ENCODE data around the gene ASXL1. TPM values are rescaled to one million over a fixed set of nuclear protein-coding genes. Genes with fewer than 3 reads are reported as not detected.
"Not testable (repeated sequence)": the region's sequence is repeated elsewhere in the genome, so short reads cannot be mapped to it uniquely, and the experiment has no call there.

Gene ASXL1
- total and polyA plus RNA-seq, 9 of the 15 experiments (the other 6 are each of a cell fraction or from before 2014, with no cell fraction given): 6.5 to 65.3 (median 32.3) TPM

DNA sequence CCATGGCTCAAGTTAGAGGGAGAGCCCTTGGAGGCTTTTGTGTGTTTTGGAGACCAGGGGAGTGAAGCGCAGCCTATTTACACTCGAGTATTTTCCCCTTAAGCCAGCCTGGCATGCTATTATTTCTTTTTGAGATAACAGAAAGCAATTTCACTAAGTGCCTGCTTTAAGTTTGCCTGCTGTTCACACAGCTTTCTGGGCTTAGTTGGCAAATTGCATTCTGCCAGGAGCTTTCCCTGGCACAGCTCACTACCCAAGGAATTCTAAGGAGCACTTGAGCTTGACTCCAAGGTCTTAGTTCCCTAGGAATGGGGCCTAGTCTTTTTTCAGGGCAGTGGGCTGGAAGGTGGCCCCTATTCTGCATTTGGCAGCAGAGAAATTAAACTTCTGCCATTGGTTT, 19.0 kb upstream of the ASXL1 start:
- peaks cover 3 to 15% of the 10 kb centered on the region in 2 experiments; a peak in 4 of 5 replicates for H3K4me1 ChIP-seq (replicated peaks in 1 of 2; ENCODE audit: control insufficient read depth in 2 of 2, insufficient read depth in 2 of 2, low read length in 2 of 2)
- H3K4me3 ChIP-seq: no peak overlapping the region
- BruUV-seq (replicated peaks): no TSS peak
- intact Hi-C loops (cut with micrococcal nuclease): loop anchor here (10.0 kb wide), 1 partner anchor 316 kb away; no protein-coding TSS in a partner anchor
- no peak overlapping the region for H2AFZ ChIP-seq (ENCODE audit: low read depth, low read length)
- H3K27ac ChIP-seq (ENCODE audit: extremely low read depth, low read depth, low read length): no peak overlapping the region
- no peaks in the 10 kb centered on the region for H3K27me3 ChIP-seq (ENCODE audit: control insufficient read depth in 2 of 2, insufficient read depth in 2 of 2, low read length in 2 of 2)
- no peaks in the 10 kb centered on the region for H3K9me1 ChIP-seq (ENCODE audit: control insufficient read depth, insufficient read depth, low read length)
- ChIA-PET POLR2A (interaction anchor here (1.9 kb wide), 1 partner anchor 54 kb away, joined by 5 read pairs; no protein-coding TSS in a partner anchor), CTCF (ENCODE audit: low intra/inter-chr PET ratio) (no interaction called here)
- no peak for DNase-seq (ENCODE audit: extremely low read depth in 1 of 4, low spot score in 3 of 4)
- no peaks in the 10 kb centered on the region for H3K36me3 ChIP-seq (ENCODE audit: control insufficient read depth, insufficient read depth, low read length)
- no peak for FAIRE-seq
- ATAC-seq: no peak
- H3K4me2 ChIP-seq (ENCODE audit: insufficient read depth, low read length): no peak overlapping the region
- H4K20me1 ChIP-seq (replicated peaks; ENCODE audit: control insufficient read depth, insufficient read depth, low read length): no peaks in the 10 kb centered on the region
- TF ChIP-seq ZNF24 (IDR thresholded peaks at IDR 0.05) (no peak), BRCA1 (IDR thresholded peaks at IDR 0.05) (no peak), BRCA1 (CRISPR knock-in tag; IDR thresholded peaks at IDR 0.05) (no peak), MAFF (IDR thresholded peaks at IDR 0.05; ENCODE audit: low read length) (no peak), ZNF384 (IDR thresholded peaks at IDR 0.05; ENCODE audit: low read depth, low read length) (no peak), ZNF354B (CRISPR knock-in tag; IDR thresholded peaks at IDR 0.05) (no peak), ILF3 (IDR thresholded peaks at IDR 0.05; ENCODE audit: borderline replicate concordance) (no peak)
- H3K79me2 ChIP-seq (ENCODE audit: control insufficient read depth, insufficient read depth, low read length): no peaks in the 10 kb centered on the region
- in situ Hi-C loops (cut with MboI): no loop called here
- peak overlapping the region in 1 of 2 experiments; percentile 22; a peak in 1 of 4 replicates for H3K9ac ChIP-seq (ENCODE audit: insufficient read depth in 1 of 2, low read depth in 2 of 2, low read length in 2 of 2)
- H3K9me3 ChIP-seq (replicated peaks; ENCODE audit: control insufficient read depth, insufficient read depth, low read depth, low read length): no peaks in the 10 kb centered on the region
- WGBS (ENCODE audit: insufficient coverage, low coverage, missing lambda C conversion rate): 56% methylated on average over 2 of the region's 2 CpGs

DNA sequence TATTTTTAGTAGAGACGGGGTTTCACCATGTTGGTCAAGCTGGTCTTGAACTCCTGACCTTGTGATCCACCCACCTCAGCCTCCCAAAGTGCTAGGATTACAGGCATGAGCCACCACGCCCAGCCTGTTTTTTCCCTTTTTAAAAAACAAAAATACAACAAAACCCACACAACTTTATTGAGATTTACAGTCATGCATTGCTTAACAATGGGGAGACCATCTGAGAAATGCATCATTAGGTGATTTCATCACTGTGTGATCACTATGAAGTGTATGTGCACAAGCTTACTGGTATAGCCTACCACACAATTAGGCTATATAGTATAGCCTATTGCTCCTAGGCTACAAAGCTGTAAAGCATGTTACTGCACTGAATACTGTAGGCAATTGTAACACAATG, 17.1 kb upstream of the ASXL1 start:
- FAIRE-seq; H3K36me3 ChIP-seq (ENCODE audit: control insufficient read depth, insufficient read depth, low read length); H3K27me3 ChIP-seq (ENCODE audit: control insufficient read depth in 2 of 2, insufficient read depth in 2 of 2, low read length in 2 of 2); H3K27ac ChIP-seq (ENCODE audit: extremely low read depth, low read depth, low read length); POLR2A ChIA-PET; CTCF ChIA-PET (ENCODE audit: low intra/inter-chr PET ratio); in situ Hi-C loops (cut with MboI); H3K79me2 ChIP-seq (ENCODE audit: control insufficient read depth, insufficient read depth, low read length); H3K9me1 ChIP-seq (ENCODE audit: control insufficient read depth, insufficient read depth, low read length); H2AFZ ChIP-seq (ENCODE audit: low read depth, low read length); H3K4me3 ChIP-seq; H4K20me1 ChIP-seq (replicated peaks; ENCODE audit: control insufficient read depth, insufficient read depth, low read length); H3K4me1 ChIP-seq (replicated peaks in 1 of 2; ENCODE audit: control insufficient read depth in 2 of 2, insufficient read depth in 2 of 2, low read length in 2 of 2); H3K4me2 ChIP-seq (ENCODE audit: insufficient read depth, low read length); BruUV-seq (replicated peaks); DNase-seq (ENCODE audit: extremely low read depth in 1 of 4, low spot score in 3 of 4); H3K9ac ChIP-seq (ENCODE audit: insufficient read depth in 1 of 2, low read depth in 2 of 2, low read length in 2 of 2); intact Hi-C loops (cut with micrococcal nuclease); ATAC-seq; H3K9me3 ChIP-seq (replicated peaks; ENCODE audit: control insufficient read depth, insufficient read depth, low read depth, low read length): not testable (repeated sequence)
- WGBS (ENCODE audit: insufficient coverage, low coverage, missing lambda C conversion rate): 52% methylated on average over 2 of the region's 2 CpGs
- TF ChIP-seq, protein P1, sequence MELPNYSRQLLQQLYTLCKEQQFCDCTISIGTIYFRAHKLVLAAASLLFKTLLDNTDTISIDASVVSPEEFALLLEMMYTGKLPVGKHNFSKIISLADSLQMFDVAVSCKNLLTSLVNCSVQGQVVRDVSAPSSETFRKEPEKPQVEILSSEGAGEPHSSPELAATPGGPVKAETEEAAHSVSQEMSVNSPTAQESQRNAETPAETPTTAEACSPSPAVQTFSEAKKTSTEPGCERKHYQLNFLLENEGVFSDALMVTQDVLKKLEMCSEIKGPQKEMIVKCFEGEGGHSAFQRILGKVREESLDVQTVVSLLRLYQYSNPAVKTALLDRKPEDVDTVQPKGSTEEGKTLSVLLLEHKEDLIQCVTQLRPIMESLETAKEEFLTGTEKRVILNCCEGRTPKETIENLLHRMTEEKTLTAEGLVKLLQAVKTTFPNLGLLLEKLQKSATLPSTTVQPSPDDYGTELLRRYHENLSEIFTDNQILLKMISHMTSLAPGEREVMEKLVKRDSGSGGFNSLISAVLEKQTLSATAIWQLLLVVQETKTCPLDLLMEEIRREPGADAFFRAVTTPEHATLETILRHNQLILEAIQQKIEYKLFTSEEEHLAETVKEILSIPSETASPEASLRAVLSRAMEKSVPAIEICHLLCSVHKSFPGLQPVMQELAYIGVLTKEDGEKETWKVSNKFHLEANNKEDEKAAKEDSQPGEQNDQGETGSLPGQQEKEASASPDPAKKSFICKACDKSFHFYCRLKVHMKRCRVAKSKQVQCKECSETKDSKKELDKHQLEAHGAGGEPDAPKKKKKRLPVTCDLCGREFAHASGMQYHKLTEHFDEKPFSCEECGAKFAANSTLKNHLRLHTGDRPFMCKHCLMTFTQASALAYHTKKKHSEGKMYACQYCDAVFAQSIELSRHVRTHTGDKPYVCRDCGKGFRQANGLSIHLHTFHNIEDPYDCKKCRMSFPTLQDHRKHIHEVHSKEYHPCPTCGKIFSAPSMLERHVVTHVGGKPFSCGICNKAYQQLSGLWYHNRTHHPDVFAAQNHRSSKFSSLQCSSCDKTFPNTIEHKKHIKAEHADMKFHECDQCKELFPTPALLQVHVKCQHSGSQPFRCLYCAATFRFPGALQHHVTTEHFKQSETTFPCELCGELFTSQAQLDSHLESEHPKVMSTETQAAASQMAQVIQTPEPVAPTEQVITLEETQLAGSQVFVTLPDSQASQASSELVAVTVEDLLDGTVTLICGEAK (IDR thresholded peaks at IDR 0.05): peak; percentile 87
- TF ChIP-seq, protein P1 (CRISPR knock-in tag; IDR thresholded peaks at IDR 0.05): peak; percentile 85
